ENCODE results near the gene ARHGEF4.

Gene ARHGEF4

DNA sequence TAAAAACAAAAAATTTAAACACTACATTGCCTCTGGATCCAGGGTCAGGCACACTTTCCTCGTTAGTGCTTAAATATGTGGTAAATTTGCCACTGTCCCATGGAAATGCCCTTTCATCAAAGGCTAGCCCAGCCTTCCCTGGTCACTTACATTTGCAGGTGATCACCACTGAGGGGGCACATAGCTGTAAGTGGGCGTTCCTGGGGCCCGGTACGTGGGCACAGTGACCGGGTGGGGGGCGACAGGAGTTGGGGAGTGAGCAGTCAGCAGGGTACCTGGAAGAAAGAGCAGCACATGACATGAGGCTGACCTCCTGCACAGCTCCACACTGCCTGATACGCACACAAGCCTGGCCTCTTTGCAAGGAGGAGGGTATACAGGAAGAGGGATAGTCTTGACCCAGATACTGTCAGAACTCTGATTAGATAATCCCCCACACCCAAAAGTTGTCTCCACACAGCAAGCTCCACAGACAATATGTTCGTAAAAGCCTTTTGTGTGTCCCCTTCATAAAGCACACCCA, 216.1 kb downstream of the ARHGEF4 start:
- Histone ChIP-seq H3K4me1 (ENCODE audit: insufficient read depth, low read length, poor library complexity, severe bottlenecking) (no peaks in the 10 kb centered on the region), H3K27me3 (ENCODE audit: insufficient read depth, low read length, poor library complexity, severe bottlenecking) (no peaks in the 10 kb centered on the region), H4K20me1 (ENCODE audit: insufficient read depth, low read length, poor library complexity, severe bottlenecking) (peaks cover 38% of the 10 kb centered on the region), H3K4me3 (ENCODE audit: low read length, poor library complexity, severe bottlenecking) (no peak overlapping the region), H3K9ac (ENCODE audit: low read depth, low read length, poor library complexity, severe bottlenecking) (no peak overlapping the region), H3K36me3 (ENCODE audit: insufficient read depth, low read length) (peaks cover 97% of the 10 kb centered on the region; the same call in 1 of the 2 replicates), H2AFZ (ENCODE audit: low read length) (no peak overlapping the region), H3K4me2 (ENCODE audit: low read depth, low read length, poor library complexity, severe bottlenecking) (no peak overlapping the region), H3K79me2 (ENCODE audit: insufficient read depth, low read length) (peaks cover 33% of the 10 kb centered on the region), H3K9me3 (ENCODE audit: insufficient read depth, low read depth, low read length) (no peaks in the 10 kb centered on the region), H3F3A (ENCODE audit: low read depth) (no peaks in the 10 kb centered on the region), H3K9me2 (replicated peaks; ENCODE audit: low read depth, low read length) (no peaks in the 10 kb centered on the region)
- no peak for TF ChIP-seq EZH2phosphoT487 (IDR thresholded peaks at IDR 0.05; ENCODE audit: borderline replicate concordance)
- TF ChIP-seq, protein P1, sequence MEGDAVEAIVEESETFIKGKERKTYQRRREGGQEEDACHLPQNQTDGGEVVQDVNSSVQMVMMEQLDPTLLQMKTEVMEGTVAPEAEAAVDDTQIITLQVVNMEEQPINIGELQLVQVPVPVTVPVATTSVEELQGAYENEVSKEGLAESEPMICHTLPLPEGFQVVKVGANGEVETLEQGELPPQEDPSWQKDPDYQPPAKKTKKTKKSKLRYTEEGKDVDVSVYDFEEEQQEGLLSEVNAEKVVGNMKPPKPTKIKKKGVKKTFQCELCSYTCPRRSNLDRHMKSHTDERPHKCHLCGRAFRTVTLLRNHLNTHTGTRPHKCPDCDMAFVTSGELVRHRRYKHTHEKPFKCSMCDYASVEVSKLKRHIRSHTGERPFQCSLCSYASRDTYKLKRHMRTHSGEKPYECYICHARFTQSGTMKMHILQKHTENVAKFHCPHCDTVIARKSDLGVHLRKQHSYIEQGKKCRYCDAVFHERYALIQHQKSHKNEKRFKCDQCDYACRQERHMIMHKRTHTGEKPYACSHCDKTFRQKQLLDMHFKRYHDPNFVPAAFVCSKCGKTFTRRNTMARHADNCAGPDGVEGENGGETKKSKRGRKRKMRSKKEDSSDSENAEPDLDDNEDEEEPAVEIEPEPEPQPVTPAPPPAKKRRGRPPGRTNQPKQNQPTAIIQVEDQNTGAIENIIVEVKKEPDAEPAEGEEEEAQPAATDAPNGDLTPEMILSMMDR (conservative IDR thresholded peaks at IDR 0.05; ENCODE audit: low read length), result no peak

- no peaks in the 10 kb centered on the region for H3F3A ChIP-seq (ENCODE audit: low read depth)
- no peak overlapping the region for H3K4me3 ChIP-seq (ENCODE audit: low read length, poor library complexity, severe bottlenecking)
- H3K9me3 ChIP-seq (ENCODE audit: insufficient read depth, low read depth, low read length), result no peaks in the 10 kb centered on the region
- TF ChIP-seq, protein P1 (conservative IDR thresholded peaks at IDR 0.05; ENCODE audit: low read length), result no peak
- no peak for TF ChIP-seq EZH2phosphoT487 (IDR thresholded peaks at IDR 0.05; ENCODE audit: borderline replicate concordance)
- no peak overlapping the region for H3K9ac ChIP-seq (ENCODE audit: low read depth, low read length, poor library complexity, severe bottlenecking)
- no peak overlapping the region for H3K4me2 ChIP-seq (ENCODE audit: low read depth, low read length, poor library complexity, severe bottlenecking)
- H4K20me1 ChIP-seq (ENCODE audit: insufficient read depth, low read length, poor library complexity, severe bottlenecking), result peaks cover 49% of the 10 kb centered on the region
- peaks cover 96% of the 10 kb centered on the region; the same call in 1 of the 2 replicates for H3K36me3 ChIP-seq (ENCODE audit: insufficient read depth, low read length)
- no peak overlapping the region for H2AFZ ChIP-seq (ENCODE audit: low read length)
- H3K27me3 ChIP-seq (ENCODE audit: insufficient read depth, low read length, poor library complexity, severe bottlenecking), result no peaks in the 10 kb centered on the region
- no peaks in the 10 kb centered on the region for H3K4me1 ChIP-seq (ENCODE audit: insufficient read depth, low read length, poor library complexity, severe bottlenecking)
- H3K79me2 ChIP-seq (ENCODE audit: insufficient read depth, low read length), result peaks cover 49% of the 10 kb centered on the region
- H3K9me2 ChIP-seq (replicated peaks; ENCODE audit: low read depth, low read length), result no peaks in the 10 kb centered on the region
Measured at GRCh38 chr2:131054488-131054887, 217.8 kb downstream of the ARHGEF4 start.

- Histone ChIP-seq H3K27me3 (ENCODE audit: insufficient read depth, low read length, poor library complexity, severe bottlenecking) (no peaks in the 10 kb centered on the region), H3K36me3 (ENCODE audit: insufficient read depth, low read length) (peaks cover 95% of the 10 kb centered on the region; the same call in 1 of the 2 replicates), H2AFZ (ENCODE audit: low read length) (no peak overlapping the region), H3K4me3 (ENCODE audit: low read length, poor library complexity, severe bottlenecking) (no peak overlapping the region), H3K9ac (ENCODE audit: low read depth, low read length, poor library complexity, severe bottlenecking) (no peak overlapping the region), H3K4me1 (ENCODE audit: insufficient read depth, low read length, poor library complexity, severe bottlenecking) (no peaks in the 10 kb centered on the region), H4K20me1 (ENCODE audit: insufficient read depth, low read length, poor library complexity, severe bottlenecking) (peaks cover 47% of the 10 kb centered on the region), H3K79me2 (ENCODE audit: insufficient read depth, low read length) (peaks cover 59% of the 10 kb centered on the region), H3K9me2 (replicated peaks; ENCODE audit: low read depth, low read length) (no peaks in the 10 kb centered on the region), H3F3A (ENCODE audit: low read depth) (no peaks in the 10 kb centered on the region), H3K9me3 (ENCODE audit: insufficient read depth, low read depth, low read length) (no peaks in the 10 kb centered on the region), H3K4me2 (ENCODE audit: low read depth, low read length, poor library complexity, severe bottlenecking) (no peak overlapping the region)
- no peak for TF ChIP-seq EZH2phosphoT487 (IDR thresholded peaks at IDR 0.05; ENCODE audit: borderline replicate concordance)
- TF ChIP-seq, protein P1 (conservative IDR thresholded peaks at IDR 0.05; ENCODE audit: low read length), result no peak
Measured at GRCh38 chr2:131055169-131056065, 218.7 kb downstream of the ARHGEF4 start.

All from Loucy (cell line).